H9 (cell line): ENCODE results near the gene MOCOS. TPM values are rescaled to one million over a fixed set of nuclear protein-coding genes. Genes with fewer than 3 reads are reported as not detected.

Experiments
- DNase-seq: peaks from one replicate; pipeline ENCODE4 v3.0.0-alpha.2; 2017
- H2AFZ ChIP-seq: one replicate; pipeline ENCODE4 v1.6.1; 2013; ENCODE audit warnings: mild to moderate bottlenecking, low read length, control low read depth, moderate library complexity
- H2AK5ac ChIP-seq: 2 replicates; pipeline ENCODE4 v1.6.1; 2013; ENCODE audit warnings: low read length, control low read depth, mixed read lengths; ENCODE audit not compliant: insufficient read length
- H2BK120ac ChIP-seq: one replicate; pipeline ENCODE4 v1.6.1; 2013; ENCODE audit warnings: low read depth, mild to moderate bottlenecking, low read length, control low read depth, inconsistent platforms; ENCODE audit not compliant: poor library complexity, severe bottlenecking
- H2BK12ac ChIP-seq: 2 replicates; pipeline ENCODE4 v1.6.1; 2013; ENCODE audit warnings: low read length, control low read depth, mixed read lengths, low read depth; ENCODE audit not compliant: insufficient read length
- H2BK15ac ChIP-seq: 2 replicates; pipeline ENCODE4 v1.6.1; 2013; ENCODE audit warnings: low read depth, low read length, control low read depth
- H2BK20ac ChIP-seq: one replicate; pipeline ENCODE4 v1.6.1; 2013; ENCODE audit warnings: low read depth, mild to moderate bottlenecking, low read length, control low read depth, inconsistent platforms; ENCODE audit not compliant: poor library complexity, severe bottlenecking
- H2BK5ac ChIP-seq: 2 replicates; pipeline ENCODE4 v1.6.1; 2013; ENCODE audit warnings: low read length, control low read depth, mixed read lengths; ENCODE audit not compliant: insufficient read length
- H3K14ac ChIP-seq: 2 replicates; pipeline ENCODE4 v1.6.1; 2013; ENCODE audit warnings: low read length, control low read depth; ENCODE audit not compliant: insufficient read depth
- H3K18ac ChIP-seq: 2 replicates; pipeline ENCODE4 v1.6.1; 2013; ENCODE audit warnings: low read depth, mild to moderate bottlenecking, mixed read lengths, low read length, control low read depth; ENCODE audit not compliant: insufficient read length
- H3K23ac ChIP-seq: 2 replicates; pipeline ENCODE4 v1.6.1; 2013; ENCODE audit warnings: low read length, control low read depth, mixed read lengths, low read depth; ENCODE audit not compliant: insufficient read length
- H3K23me2 ChIP-seq: 2 replicates; pipeline ENCODE4 v1.6.1; 2013; ENCODE audit warnings: low read depth, mild to moderate bottlenecking, mixed read lengths, low read length, control low read depth; ENCODE audit not compliant: insufficient read length, poor library complexity, severe bottlenecking
- H3K27ac ChIP-seq: 2 replicates; pipeline ENCODE4 v1.5.1; 2013; ENCODE audit warnings: low read length, control low read depth, mixed read lengths, low read depth; ENCODE audit not compliant: insufficient read length
- H3K27me3 ChIP-seq: 2 replicates; pipeline ENCODE4 v1.6.1; 2013; ENCODE audit warnings: low read length, control low read depth, inconsistent platforms; ENCODE audit not compliant: insufficient read depth
- H3K4ac ChIP-seq: 2 replicates; pipeline ENCODE4 v1.6.1; 2013; ENCODE audit warnings: low read depth, mild to moderate bottlenecking, control low read depth, inconsistent platforms, low read length, moderate library complexity
- H3K4me1 ChIP-seq: 2 replicates; pipeline ENCODE4 v1.6.1; 2013; ENCODE audit warnings: low read length, control low read depth, inconsistent platforms; ENCODE audit not compliant: insufficient read depth
- H3K4me2 ChIP-seq: 2 replicates; pipeline ENCODE4 v1.6.1; 2013; ENCODE audit warnings: low read length, control low read depth, mixed read lengths; ENCODE audit not compliant: insufficient read length, insufficient read depth
- H3K56ac ChIP-seq: 2 replicates; pipeline ENCODE4 v1.6.1; 2013; ENCODE audit warnings: low read depth, mild to moderate bottlenecking, mixed read lengths, low read length, control low read depth; ENCODE audit not compliant: insufficient read length
- H3K79me1 ChIP-seq: 2 replicates; pipeline ENCODE4 v1.6.1; 2013; ENCODE audit warnings: low read depth, mild to moderate bottlenecking, moderate library complexity, low read length, control low read depth, inconsistent platforms; ENCODE audit not compliant: insufficient read depth, poor library complexity, severe bottlenecking
- H3K79me2 ChIP-seq: 2 replicates; pipeline ENCODE4 v1.6.1; 2013; ENCODE audit warnings: low read length, control low read depth, inconsistent platforms; ENCODE audit not compliant: insufficient read depth
- H3K9ac ChIP-seq: 2 replicates; pipeline ENCODE4 v1.6.1; 2013; ENCODE audit warnings: low read length, control low read depth, mixed read lengths; ENCODE audit not compliant: insufficient read length; ENCODE audit errors: extremely low read depth
- H3K9me3 ChIP-seq: one replicate; pipeline ENCODE4 v1.6.1; 2013; ENCODE audit warnings: low read depth, low read length, inconsistent platforms; ENCODE audit not compliant: control insufficient read depth
- H3T11ph ChIP-seq: one replicate; pipeline ENCODE4 v1.6.1; 2013; ENCODE audit warnings: mild to moderate bottlenecking, low read length, control low read depth, inconsistent platforms
- H4K20me1 ChIP-seq: one replicate; pipeline ENCODE4 v1.6.1; 2013; ENCODE audit not compliant: control insufficient read depth, insufficient read length, insufficient read depth
- H4K5ac ChIP-seq: 2 replicates; pipeline ENCODE4 v1.6.1; 2013; ENCODE audit warnings: low read depth, mild to moderate bottlenecking, mixed read lengths, low read length, control low read depth; ENCODE audit not compliant: insufficient read length
- H4K8ac ChIP-seq: replicated peaks from 2 replicates; pipeline ENCODE4 v1.6.1; 2013; ENCODE audit warnings: low read length, control low read depth, mixed read lengths, low read depth; ENCODE audit not compliant: insufficient read length
- H4K91ac ChIP-seq: 2 replicates; pipeline ENCODE4 v1.6.1; 2013; ENCODE audit warnings: low read depth, mild to moderate bottlenecking, moderate library complexity, mixed read lengths, low read length, control low read depth; ENCODE audit not compliant: insufficient read length
- H3K27ac Mint-ChIP-seq, 3 experiments: 2 replicates in 2 of 3; 3 replicates in 1 of 3; pipeline ENCODE4 v1.8.0; 2020 to 2021; ENCODE audit warnings: mixed read lengths in 3 of 3, mild to moderate bottlenecking in 1 of 3, moderate library complexity in 1 of 3
- H3K27me3 Mint-ChIP-seq: 2 replicates; pipeline ENCODE4 v1.8.0; 2021; ENCODE audit warnings: low read depth, mild to moderate bottlenecking, moderate library complexity, mixed read lengths
- H3K36me3 Mint-ChIP-seq, 3 experiments: 2 replicates in 2 of 3; 3 replicates in 1 of 3; pipeline ENCODE4 v1.8.0; 2020 to 2021; ENCODE audit warnings: low read depth in 3 of 3, mixed read lengths in 3 of 3; ENCODE audit not compliant: insufficient read depth in 1 of 3
- H3K4me1 Mint-ChIP-seq, 2 experiments: 2 replicates each; pipeline ENCODE4 v1.8.0; 2020; ENCODE audit warnings: mixed read lengths in 2 of 2
- H3K4me3 Mint-ChIP-seq, 2 experiments: 2 replicates in 1 of 2; 3 replicates in 1 of 2; pipeline ENCODE4 v1.8.0; 2020 to 2021; ENCODE audit warnings: mild to moderate bottlenecking in 2 of 2, mixed read lengths in 2 of 2, moderate library complexity in 1 of 2
- H3K9me3 Mint-ChIP-seq, 2 experiments: 2 replicates in 1 of 2; 3 replicates in 1 of 2; pipeline ENCODE4 v1.8.0; 2020; ENCODE audit warnings: mild to moderate bottlenecking in 2 of 2, mixed read lengths in 2 of 2, moderate library complexity in 1 of 2
- CTCF ChIP-seq: fragments of 200-600 bp; sonication (generic); conservative IDR thresholded peaks from 3 replicates; pipeline ENCODE4 v1.8.0; 2021; ENCODE audit warnings: antibody characterized with exemption, mild to moderate bottlenecking
- WGBS: extraction: QIAGEN DNeasy Blood & Tissue Kit; methylation state at CpG from one replicate; pipeline ENCODE4 v1.1.7; 2013; ENCODE audit warnings: missing lambda C conversion rate, low lambda C conversion rate, mixed read lengths; ENCODE audit not compliant: insufficient read length; ENCODE audit errors: extremely low coverage; 5-methylcytosine and 5-hydroxymethylcytosine counted together
- total RNA-seq: library from RNA; stranded (reverse); gene quantifications from 2 replicates; pipeline ENCODE4 v1.2.1, GENCODE V29; 2021

The MOCOS gene
- total RNA-seq, 1 experiment from 2014 or later, result 6.0 TPM

DNA sequence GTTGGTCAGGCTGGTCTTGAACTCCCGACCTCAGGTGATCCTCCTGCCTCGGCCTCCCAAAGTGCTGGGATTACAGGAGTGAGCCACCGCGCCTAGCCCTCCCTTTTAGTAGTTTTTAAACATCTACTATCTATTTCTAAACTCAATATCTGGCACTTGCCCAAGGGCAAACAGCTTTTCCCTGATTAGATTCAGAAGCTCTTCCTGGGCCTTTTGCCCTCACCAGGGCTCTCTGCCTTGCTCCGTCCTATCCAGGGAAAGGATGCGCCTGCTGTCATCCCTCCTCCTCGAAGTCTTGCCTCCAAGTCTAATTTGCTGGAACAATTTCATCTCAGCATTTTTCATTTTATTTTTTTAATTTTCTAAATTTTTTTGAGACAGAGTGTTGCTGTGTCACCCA is 68.8 kb downstream of the MOCOS start:
- Histone ChIP-seq H2BK5ac (no peak overlapping the region), H4K8ac (no peak overlapping the region), H3K79me2 (no peaks in the 10 kb centered on the region), H4K20me1 (no peaks in the 10 kb centered on the region), H3K4me2 (no peak overlapping the region), H2BK15ac (no peak overlapping the region), H2BK120ac (no peak overlapping the region), H4K5ac (no peak overlapping the region), H2AK5ac (no peak overlapping the region), H3K9ac (no peak overlapping the region), H3K23me2 (no peaks in the 10 kb centered on the region), H3K23ac (no peak overlapping the region), H3K27ac (no peak overlapping the region), H2BK12ac (no peak overlapping the region), H3K4me1 (no peaks in the 10 kb centered on the region), H4K91ac (no peak overlapping the region), H3T11ph (no peak overlapping the region), H3K79me1 (no peaks in the 10 kb centered on the region), H3K4ac (no peak overlapping the region), H3K56ac (no peak overlapping the region), H3K9me3 (no peaks in the 10 kb centered on the region), H3K27me3 (no peaks in the 10 kb centered on the region), H3K14ac (no peak overlapping the region), H2BK20ac (no peak overlapping the region), H3K18ac (no peak overlapping the region), H2AFZ (no peak overlapping the region)
- TF ChIP-seq CTCF, result no peak
- Mint-ChIP-seq H3K9me3 (no peaks in the 10 kb centered on the region), H3K4me3 (no peak overlapping the region), H3K4me1 (0 out of 4 replicates have a peak, but pooled peaks cover 0 to 2% of the 10 kb centered on the region in 2 experiments), H3K27ac (no peak overlapping the region), H3K27me3 (no peaks in the 10 kb centered on the region; the same call in 1 of the 2 replicates), H3K36me3 (peaks cover 0 to 8% (median 0%) of the 10 kb centered on the region in 3 experiments; a peak in 4 of 7 replicates)
- no peak for DNase-seq
- no CpG with 5 or more reads among the region's 7 CpGs for WGBS
